ENCODE results near the gene CORO2B. TPM values are rescaled to one million over a fixed set of nuclear protein-coding genes. Genes with fewer than 3 reads are reported as not detected.

Gene CORO2B
- total RNA-seq, 6 experiments from 2014 or later: 9.3 to 11.0 (median 9.9) TPM

DNA sequence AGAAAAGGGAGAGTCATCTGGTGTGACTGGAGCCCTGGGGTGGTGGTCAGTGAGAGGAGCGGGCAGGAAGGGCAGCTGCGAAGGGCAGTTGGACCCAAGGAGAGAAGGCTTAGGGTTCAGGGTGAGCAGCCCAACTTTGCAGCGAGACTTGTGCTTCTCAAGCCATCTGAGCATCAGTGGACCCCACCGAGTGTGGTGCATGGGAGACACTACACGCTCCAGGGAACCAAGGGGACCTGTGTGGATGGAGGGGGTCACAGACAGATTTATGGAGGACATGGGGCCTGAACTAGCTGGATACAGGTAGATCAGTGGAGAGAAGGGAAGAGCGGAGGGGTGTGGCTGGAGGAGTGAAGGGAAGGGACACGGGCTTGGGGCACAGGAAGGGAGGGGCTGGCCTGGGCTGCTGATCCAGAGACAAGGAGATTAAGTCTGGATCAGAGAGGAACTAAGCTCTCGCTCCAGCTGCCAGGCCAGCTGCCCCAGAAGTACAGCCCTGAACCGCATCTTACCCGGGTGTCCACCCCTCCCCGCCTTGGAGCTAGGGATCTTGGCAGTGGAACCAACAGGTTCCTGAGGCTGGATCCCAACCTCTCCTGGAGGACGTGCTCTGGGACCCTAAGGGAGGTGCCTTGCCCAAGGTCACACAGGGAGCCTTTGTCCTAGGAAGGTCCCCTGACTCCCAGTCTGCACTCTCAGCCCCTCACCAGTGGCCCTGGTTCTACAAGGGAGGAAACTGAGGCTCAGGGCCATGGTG lies 120.5 kb downstream of the CORO2B start:
- peaks cover 2% of the 10 kb centered on the region; the same call in 1 of the 2 replicates for H3K27me3 Mint-ChIP-seq (ENCODE audit: insufficient read depth)
- no peak overlapping the region for H3K4me3 Mint-ChIP-seq
- no peak for DNase-seq
- H3K36me3 Mint-ChIP-seq (ENCODE audit: low read depth): no peaks in the 10 kb centered on the region
- H3K9me3 Mint-ChIP-seq: no peaks in the 10 kb centered on the region
- H3K4me1 Mint-ChIP-seq (ENCODE audit: low read depth): peaks cover 7% of the 10 kb centered on the region; the same call in 1 of the 2 replicates
- TF ChIP-seq, protein P1, sequence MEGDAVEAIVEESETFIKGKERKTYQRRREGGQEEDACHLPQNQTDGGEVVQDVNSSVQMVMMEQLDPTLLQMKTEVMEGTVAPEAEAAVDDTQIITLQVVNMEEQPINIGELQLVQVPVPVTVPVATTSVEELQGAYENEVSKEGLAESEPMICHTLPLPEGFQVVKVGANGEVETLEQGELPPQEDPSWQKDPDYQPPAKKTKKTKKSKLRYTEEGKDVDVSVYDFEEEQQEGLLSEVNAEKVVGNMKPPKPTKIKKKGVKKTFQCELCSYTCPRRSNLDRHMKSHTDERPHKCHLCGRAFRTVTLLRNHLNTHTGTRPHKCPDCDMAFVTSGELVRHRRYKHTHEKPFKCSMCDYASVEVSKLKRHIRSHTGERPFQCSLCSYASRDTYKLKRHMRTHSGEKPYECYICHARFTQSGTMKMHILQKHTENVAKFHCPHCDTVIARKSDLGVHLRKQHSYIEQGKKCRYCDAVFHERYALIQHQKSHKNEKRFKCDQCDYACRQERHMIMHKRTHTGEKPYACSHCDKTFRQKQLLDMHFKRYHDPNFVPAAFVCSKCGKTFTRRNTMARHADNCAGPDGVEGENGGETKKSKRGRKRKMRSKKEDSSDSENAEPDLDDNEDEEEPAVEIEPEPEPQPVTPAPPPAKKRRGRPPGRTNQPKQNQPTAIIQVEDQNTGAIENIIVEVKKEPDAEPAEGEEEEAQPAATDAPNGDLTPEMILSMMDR (IDR thresholded peaks at IDR 0.05): no peak
- H3K27ac Mint-ChIP-seq: no peak overlapping the region

DNA sequence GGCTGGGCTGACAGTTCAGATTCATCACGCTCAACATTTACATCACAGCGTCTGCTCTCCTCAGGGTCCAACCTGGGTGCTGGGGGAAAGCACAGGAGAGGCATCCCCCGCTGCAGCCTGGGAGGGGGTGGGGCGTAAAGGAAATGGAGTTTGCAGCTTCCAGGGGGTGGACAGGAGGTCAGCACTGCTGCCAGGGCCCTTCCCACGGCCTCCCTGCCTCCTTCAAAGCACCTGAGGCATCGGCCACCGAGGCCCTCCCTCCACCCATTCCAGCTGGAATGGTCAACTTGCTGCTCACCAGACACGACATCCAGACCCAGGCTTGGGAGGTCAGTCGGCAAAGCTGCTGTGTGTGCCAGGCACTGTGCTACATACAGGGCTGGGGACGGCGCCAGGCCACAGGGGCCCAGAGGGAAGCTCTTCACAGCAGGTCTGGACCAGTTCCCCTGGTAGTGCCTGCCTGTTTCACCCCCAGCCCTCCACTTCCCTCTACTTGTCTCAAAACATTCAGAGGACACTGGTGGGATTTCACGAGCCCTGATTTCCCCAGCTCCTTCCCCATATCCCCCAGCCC lies 121.2 kb downstream of the CORO2B start:
- H3K27ac Mint-ChIP-seq: no peak overlapping the region
- H3K36me3 Mint-ChIP-seq (ENCODE audit: low read depth): no peaks in the 10 kb centered on the region
- no peaks in the 10 kb centered on the region for H3K9me3 Mint-ChIP-seq
- H3K4me3 Mint-ChIP-seq: no peak overlapping the region
- no peak for DNase-seq
- TF ChIP-seq, protein P1 (IDR thresholded peaks at IDR 0.05): no peak
- H3K27me3 Mint-ChIP-seq (ENCODE audit: insufficient read depth): peaks cover 2% of the 10 kb centered on the region; the same call in 1 of the 2 replicates
- peaks cover 7% of the 10 kb centered on the region; the same call in 1 of the 2 replicates for H3K4me1 Mint-ChIP-seq (ENCODE audit: low read depth)

DNA sequence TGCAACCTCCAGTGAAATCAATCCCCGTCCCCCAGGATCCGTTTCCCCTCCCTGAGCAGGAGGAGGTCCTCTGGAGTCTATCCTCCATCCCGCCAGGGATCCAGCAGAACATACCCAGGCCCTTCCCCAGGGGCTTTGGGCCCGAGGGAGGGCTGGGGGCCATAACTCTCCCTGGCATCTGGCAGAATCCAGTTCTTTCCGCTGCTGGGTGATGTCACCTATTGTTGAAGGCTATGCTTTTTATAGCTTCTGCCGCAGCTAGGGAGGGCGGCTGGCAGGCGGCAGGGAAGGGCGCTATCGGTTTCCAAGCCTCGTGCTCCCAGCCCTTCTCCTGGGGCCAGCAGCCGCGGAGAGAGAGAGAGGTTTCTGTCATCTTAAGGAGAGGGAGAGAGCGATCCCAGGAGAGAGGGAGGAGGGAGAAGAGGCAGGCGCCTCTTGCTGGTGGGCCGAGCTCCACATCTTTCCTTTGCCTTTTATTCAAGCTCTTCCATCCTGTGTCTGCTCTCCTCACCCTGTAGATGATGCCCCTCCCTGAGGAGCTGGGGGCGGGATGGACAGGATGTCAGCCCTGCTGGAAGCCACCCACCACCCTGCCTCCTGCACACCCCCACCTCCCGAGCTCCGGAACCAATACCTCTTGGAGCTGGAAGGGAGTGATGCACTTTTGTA lies 121.8 kb downstream of the CORO2B start:
- Mint-ChIP-seq H3K36me3 (ENCODE audit: low read depth) (no peaks in the 10 kb centered on the region), H3K27ac (no peak overlapping the region; the same call in 1 of the 2 replicates), H3K27me3 (ENCODE audit: insufficient read depth) (peaks cover 2% of the 10 kb centered on the region; the same call in 1 of the 2 replicates), H3K9me3 (no peaks in the 10 kb centered on the region), H3K4me1 (ENCODE audit: low read depth) (peaks cover 7% of the 10 kb centered on the region; the same call in 1 of the 2 replicates), H3K4me3 (no peak overlapping the region)
- TF ChIP-seq, protein P1 (IDR thresholded peaks at IDR 0.05): no peak
- no peak for DNase-seq

DNA sequence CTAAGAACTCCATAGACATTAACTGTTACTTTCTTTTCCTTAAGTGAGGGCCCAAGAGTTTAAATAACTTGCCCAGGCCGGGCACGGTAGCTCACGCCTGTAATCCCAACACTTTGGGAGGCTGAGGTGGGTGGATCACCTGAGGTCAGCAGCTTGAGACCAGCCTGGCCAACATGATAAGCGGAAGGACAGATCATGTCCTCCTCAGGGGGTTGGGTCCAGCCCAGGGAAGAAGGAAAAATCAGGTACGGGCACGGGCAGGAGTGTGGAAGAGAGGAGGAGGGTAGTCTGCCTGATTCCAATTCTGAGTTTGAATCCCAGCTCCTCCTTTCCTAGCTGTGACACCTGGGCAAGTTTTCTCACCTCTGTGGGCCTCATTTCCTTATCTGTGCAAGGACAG lies 123.1 kb downstream of the CORO2B start:
- TF ChIP-seq, protein P1 (IDR thresholded peaks at IDR 0.05): no peak
- H3K4me1 Mint-ChIP-seq (ENCODE audit: low read depth): peaks cover 7% of the 10 kb centered on the region; the same call in 1 of the 2 replicates
- no peak overlapping the region for H3K27ac Mint-ChIP-seq
- H3K27me3 Mint-ChIP-seq (ENCODE audit: insufficient read depth): peaks cover 2% of the 10 kb centered on the region; the same call in 1 of the 2 replicates
- DNase-seq: no peak
- H3K36me3 Mint-ChIP-seq (ENCODE audit: low read depth): no peaks in the 10 kb centered on the region
- H3K4me3 Mint-ChIP-seq: no peak overlapping the region
- H3K9me3 Mint-ChIP-seq: no peaks in the 10 kb centered on the region

DNA sequence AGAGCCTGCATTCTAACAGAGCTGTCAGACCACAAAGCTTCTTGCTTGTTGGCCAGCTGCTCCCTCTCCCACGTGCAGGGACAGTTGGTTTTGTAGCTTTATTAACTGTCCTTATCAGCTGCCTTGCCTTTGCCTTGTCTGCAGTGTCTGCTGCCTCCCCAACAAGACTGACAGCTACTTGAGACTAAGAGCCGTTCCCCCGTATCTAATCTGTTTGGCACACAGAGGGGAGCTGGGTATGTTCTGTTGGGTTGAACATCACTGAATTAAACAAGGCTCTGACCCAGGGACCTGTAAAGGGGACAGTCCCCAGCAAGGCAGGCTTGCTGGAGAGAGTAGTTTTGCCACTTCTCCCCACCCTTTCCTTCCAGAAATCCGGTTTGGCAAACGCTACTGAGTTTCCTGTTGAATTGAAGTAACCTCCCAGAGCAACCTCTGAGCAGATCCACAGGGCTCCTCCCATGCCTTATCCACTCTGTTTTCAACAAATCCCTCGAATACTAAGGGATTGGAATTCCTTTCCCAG lies 125.8 kb downstream of the CORO2B start:
- no peaks in the 10 kb centered on the region for H3K9me3 Mint-ChIP-seq
- H3K36me3 Mint-ChIP-seq (ENCODE audit: low read depth): no peaks in the 10 kb centered on the region
- DNase-seq: no peak
- TF ChIP-seq, protein P1 (IDR thresholded peaks at IDR 0.05): no peak
- peaks cover 2% of the 10 kb centered on the region; the same call in 1 of the 2 replicates for H3K27me3 Mint-ChIP-seq (ENCODE audit: insufficient read depth)
- H3K4me1 Mint-ChIP-seq (ENCODE audit: low read depth): peaks cover 7% of the 10 kb centered on the region; the same call in 1 of the 2 replicates
- no peak overlapping the region for H3K4me3 Mint-ChIP-seq
- H3K27ac Mint-ChIP-seq: no peak overlapping the region
